GM12878 (cell line): ENCODE measurements around the gene TTI1. TPM values are rescaled to one million over a fixed set of nuclear protein-coding genes. Genes with fewer than 3 reads are reported as not detected.

ENCODE experiments used
- ATAC-seq: fragments of 200-7000 bp; cut with Tn5 transposase; 3 replicates; pipeline ENCODE4 v1.9.1; 2020; ENCODE audit warnings: mild to moderate bottlenecking, moderate library complexity
- BruUV-seq: library from RNA; stranded (reverse); fragments of 400-500 nt; replicated peaks from 2 replicates; lab custom pipeline; 2021; lab: Mats Ljungman, UMichigan
- CTCF ChIA-PET: fragments of 300-600 bp; sonication (Branson Sonifier 250); formaldehyde crosslinking; extraction: SDS; loops from one replicate; lab custom pipeline; 2021; ENCODE audit warnings: inconsistent platforms; lab: Yijun Ruan, JAX
- POLR2A ChIA-PET: fragments of 350-600 bp; formaldehyde crosslinking; extraction: SDS; loops from one replicate; lab custom pipeline; 2021; ENCODE audit warnings: inconsistent platforms; lab: Charles Lee
- RAD21 ChIA-PET: fragments of 300-600 bp; sonication (Branson Sonifier 250); formaldehyde crosslinking; loops from one replicate; lab custom pipeline; 2023; ENCODE audit warnings: antibody characterized with exemption; ENCODE audit not compliant: unreplicated experiment; lab: Charles Lee
- SMC1A ChIA-PET: fragments of 300-600 bp; sonication (Branson Sonifier 250); formaldehyde crosslinking; loops from one replicate; lab custom pipeline; 2023; ENCODE audit not compliant: unreplicated experiment, uncharacterized antibody; lab: Charles Lee
- DNase-seq: peaks from one replicate; pipeline ENCODE4 v3.0.0-alpha.2; 2011; ENCODE audit warnings: low read depth, low spot score
- FAIRE-seq: peaks from 3 replicates; lab custom pipeline; 2011; peaks lifted over from hg19 to GRCh38; lab: Jason Lieb, UNC
- H2AFZ ChIP-seq: 2 replicates; pipeline ENCODE4 v1.6.0; 2011; ENCODE audit warnings: low read depth, low read length, control low read depth; ENCODE audit not compliant: control insufficient read depth
- H3K27ac ChIP-seq: 2 replicates; pipeline ENCODE4 v1.5.1; 2011; ENCODE audit warnings: control low read depth; ENCODE audit not compliant: control insufficient read depth, insufficient read depth
- H3K27me3 ChIP-seq, 2 experiments: replicated peaks in 1 of 2; 2 replicates each; pipeline versions ENCODE4 v1.6.0 to v1.6.1; 2011; ENCODE audit warnings: low read length in 1 of 2; ENCODE audit not compliant: control insufficient read depth in 2 of 2, insufficient read depth in 2 of 2
- H3K36me3 ChIP-seq, 2 experiments: 2 replicates each; pipeline ENCODE4 v1.5.1; 2011; ENCODE audit warnings: low read length in 1 of 2; ENCODE audit not compliant: control insufficient read depth in 2 of 2, insufficient read depth in 2 of 2
- H3K4me1 ChIP-seq: 2 replicates; pipeline ENCODE4 v1.6.1; 2011; ENCODE audit warnings: mild to moderate bottlenecking, low read length, moderate library complexity, mixed read lengths; ENCODE audit not compliant: control insufficient read depth, insufficient read depth
- H3K4me2 ChIP-seq: 2 replicates; pipeline ENCODE4 v1.6.0; 2011; ENCODE audit warnings: control low read depth; ENCODE audit not compliant: control insufficient read depth, insufficient read depth
- H3K4me3 ChIP-seq: fragments of 200-600 bp; sonication (generic); 2 replicates; pipeline ENCODE4 v1.5.1; 2016
- H3K79me2 ChIP-seq: 2 replicates; pipeline ENCODE4 v1.6.0; 2011; ENCODE audit warnings: low read length; ENCODE audit not compliant: control insufficient read depth, insufficient read depth
- H3K9ac ChIP-seq: 2 replicates; pipeline ENCODE4 v1.8.0; 2011; ENCODE audit warnings: low read length, control low read depth, mixed read lengths; ENCODE audit not compliant: control insufficient read depth, insufficient read depth
- H3K9me3 ChIP-seq: replicated peaks from 3 replicates; pipeline ENCODE4 v1.5.1; 2011; ENCODE audit warnings: mild to moderate bottlenecking, low read length; ENCODE audit not compliant: control insufficient read depth, insufficient read depth
- H4K20me1 ChIP-seq: 2 replicates; pipeline ENCODE4 v1.6.0; 2011; ENCODE audit not compliant: control insufficient read depth, insufficient read depth
- ATF7 ChIP-seq: fragments of 450-650 bp; IDR thresholded peaks from 2 replicates; pipeline ENCODE4 v1.6.1; 2016; ENCODE audit warnings: low read depth, mild to moderate bottlenecking
- BCL3 ChIP-seq: IDR thresholded peaks from 2 replicates; pipeline ENCODE4 v1.6.1; 2011; ENCODE audit warnings: borderline replicate concordance, low read depth, mild to moderate bottlenecking, moderate library complexity, low read length; ENCODE audit not compliant: insufficient read depth, poor library complexity, severe bottlenecking
- IKZF2 ChIP-seq, 2 experiments: fragments of 450-650 bp; IDR thresholded peaks; 2 replicates each; pipeline ENCODE4 v1.6.1; 2017; ENCODE audit warnings: mild to moderate bottlenecking in 2 of 2, moderate library complexity in 2 of 2
- MTA2 ChIP-seq: fragments of 450-650 bp; IDR thresholded peaks from 2 replicates; pipeline ENCODE4 v1.6.1; 2016; ENCODE audit warnings: low read depth, mild to moderate bottlenecking, moderate library complexity
- NFYA ChIP-seq: IDR thresholded peaks from 2 replicates; pipeline ENCODE4 v1.6.1; 2011; ENCODE audit warnings: low read depth, mild to moderate bottlenecking, low read length, improper control_type of control experiment, borderline replicate concordance
- RCOR1 ChIP-seq: conservative IDR thresholded peaks from 2 replicates; pipeline ENCODE4 v1.6.1; 2012; ENCODE audit warnings: low read depth, low read length, improper control_type of control experiment
- RUNX3 ChIP-seq: IDR thresholded peaks from 2 replicates; pipeline ENCODE4 v1.6.1; 2012; ENCODE audit warnings: low read length, inconsistent platforms
- SIN3A ChIP-seq: IDR thresholded peaks from 2 replicates; pipeline ENCODE4 v1.6.1; 2012; ENCODE audit warnings: low read depth, low read length, improper control_type of control experiment
- SPI1 ChIP-seq: IDR thresholded peaks from 2 replicates; pipeline ENCODE4 v1.6.1; 2011; ENCODE audit warnings: low read depth, mild to moderate bottlenecking, low read length, moderate library complexity, borderline replicate concordance; ENCODE audit not compliant: insufficient read depth
- ZNF592 ChIP-seq: fragments of 450-650 bp; IDR thresholded peaks from 2 replicates; pipeline ENCODE4 v1.6.1; 2017; ENCODE audit warnings: mild to moderate bottlenecking, moderate library complexity
- ZNF687 ChIP-seq: fragments of 450-650 bp; IDR thresholded peaks from 2 replicates; pipeline ENCODE4 v1.6.1; 2017; ENCODE audit warnings: mild to moderate bottlenecking, moderate library complexity
- WGBS: methylation state at CpG from one replicate; pipeline ENCODE4 v1.1.6; 2016; ENCODE audit warnings: low lambda C conversion rate; ENCODE audit not compliant: insufficient replicate concordance, insufficient coverage; ENCODE audit errors: missing lambda C conversion rate; 5-methylcytosine and 5-hydroxymethylcytosine counted together
- in situ Hi-C: fragments of 300-500 bp; cut with MboI; formaldehyde crosslinking; loops from 9 replicates; pipeline ENCODE4 v1.14.3; 2018; ENCODE audit warnings: mixed read lengths
- intact Hi-C: fragments of 100-400 bp; cut with micrococcal nuclease; formaldehyde crosslinking; loops from one replicate; pipeline ENCODE4 v1.14.2; 2022; ENCODE audit not compliant: unreplicated experiment
- polyA plus RNA-seq, 11 experiments: library from polyadenylated mRNA; depleted of rRNA in 4 of 11; unstranded in 6 of 11; stranded (reverse) in 5 of 11; fragments of >200 nt; fragmentation: Nextera tagmentation in 4 of 11; fragmentation: Illumina TruSeq in 1 of 11; extraction: Ambion mirVana in 4 of 11; extraction: Trizol in 1 of 11; gene quantifications; 1 replicate in 1 of 11; 2 replicates in 10 of 11; pipeline versions ENCODE4 v1.2.1 to v1.2.3, GENCODE V29; 2011 to 2016; ENCODE audit warnings: inconsistent platforms in 2 of 11, missing spikeins in 2 of 11, low read depth in 1 of 11
- total RNA-seq, 4 experiments: library from RNA; depleted of rRNA in 3 of 4; stranded (reverse); fragments of >200 nt in 3 of 4; fragmentation: Illumina TruSeq in 1 of 4; extraction: Trizol in 1 of 4; gene quantifications; 2 replicates each; pipeline versions ENCODE4 v1.2.1 to v1.2.3, GENCODE V29; 2013 to 2021

Gene TTI1
- total and polyA plus RNA-seq, 10 of the 15 experiments (the other 5 are each of a cell fraction or from before 2014, with no cell fraction given) = 5.3 to 44.6 (median 24.9) TPM

- Histone ChIP-seq H3K27me3 (no peaks in the 10 kb centered on the region; a peak in 1 of 4 replicates), H3K9ac (no peak overlapping the region), H3K27ac (no peak overlapping the region), H3K4me1 (no peaks in the 10 kb centered on the region), H3K79me2 (no peaks in the 10 kb centered on the region), H3K9me3 (peaks cover under 1% of the 10 kb centered on the region; the same call in 1 of the 3 replicates)
- RAD21 ChIA-PET = no interaction called here
- DNase-seq (no peak), FAIRE-seq (no peak), ATAC-seq (no peak)
- 44% methylated on average over 12 of the region's 12 CpGs for WGBS
- BruUV-seq = no TSS peak
- intact Hi-C loops = no loop called here
- in situ Hi-C loops = no loop called here
- TF ChIP-seq IKZF2 (IDR thresholded peaks at IDR 0.05) = no peak
- no peak for TF ChIP-seq RCOR1
- no peak for TF ChIP-seq ZNF687
- TF ChIP-seq RUNX3 = no peak
- no peak for TF ChIP-seq SIN3A
- TF ChIP-seq BCL3 = no peak
- no peak for TF ChIP-seq NFYA
- TF ChIP-seq ATF7 = no peak
- TF ChIP-seq MTA2 = no peak
- no peak for TF ChIP-seq SPI1
- no peak for TF ChIP-seq ZNF592
- TF ChIP-seq, all 136 proteins: peak for 0
- Histone ChIP-seq H2AFZ (no peak overlapping the region), H4K20me1 (no peaks in the 10 kb centered on the region), H3K4me2 (no peak overlapping the region), H3K36me3 (no peaks in the 10 kb centered on the region), H3K4me3 (no peak overlapping the region)
- ChIA-PET SMC1A (no interaction called here), POLR2A (no interaction called here), CTCF (no interaction called here)
These were observed 90.2 kb downstream of the TTI1 start for GRCh38 chr20:37943033-37943432.
